ENCODE results near the gene MT2A.
A peak's percentile ranks its signal among the peaks of the same experiment; 100 is the strongest.
"Not testable (repeated sequence)": the region's sequence is repeated elsewhere in the genome, so short reads cannot be mapped to it uniquely, and the experiment has no call there.

The MT2A gene

GRCh38 chr16:56621665-56622445 is 13.5 kb downstream of the MT2A start:
- DNase-seq: not testable (repeated sequence)

- DNase-seq: not testable (repeated sequence)
Measured at GRCh38 chr16:56623184-56623583, 14.8 kb downstream of the MT2A start.

GRCh38 chr16:56623637-56624036 is 15.3 kb downstream of the MT2A start:
- DNase-seq: no peak

GRCh38 chr16:56625140-56625942 is 17.0 kb downstream of the MT2A start, which contains the start of gene MT1E:
Gene MT1E, plus strand, starts transcription at chr16:56625781. Its CDS starts 71 bp downstream, at chr16:56625852.
- DNase-seq: peak; percentile 77

- no peak for DNase-seq
Measured at GRCh38 chr16:56625943-56626654, 17.7 kb downstream of the MT2A start.

GRCh38 chr16:56626685-56627084 is 18.3 kb downstream of the MT2A start:
- no peak for DNase-seq

GRCh38 chr16:56628486-56629350 is 20.3 kb downstream of the MT2A start:
- no peak for DNase-seq

- no peak for DNase-seq
Measured at GRCh38 chr16:56629531-56629930, 21.1 kb downstream of the MT2A start.

- DNase-seq: no peak
Measured at GRCh38 chr16:56630134-56630533, 21.8 kb downstream of the MT2A start.

- DNase-seq: no peak
Measured at GRCh38 chr16:56631197-56631596, 22.8 kb downstream of the MT2A start.

- DNase-seq: no peak
Measured at GRCh38 chr16:56631832-56632155, 23.4 kb downstream of the MT2A start.

- peak; percentile 67 for DNase-seq
Measured at GRCh38 chr16:56632156-56632847, 23.9 kb downstream of the MT2A start, which contains the start of gene MT1M. Gene MT1M, plus strand, starts transcription at chr16:56632659. Its CDS starts 73 bp downstream, at chr16:56632732.

GRCh38 chr16:56632848-56633365 is 24.5 kb downstream of the MT2A start:
- DNase-seq: no peak

GRCh38 chr16:56633535-56633934 is 25.2 kb downstream of the MT2A start:
- no peak for DNase-seq

GRCh38 chr16:56634715-56635440 is 26.5 kb downstream of the MT2A start:
- DNase-seq: peak; percentile 47

- peak; percentile 51 for DNase-seq
Measured at GRCh38 chr16:56635441-56635967, 27.1 kb downstream of the MT2A start.

- no peak for DNase-seq
Measured at GRCh38 chr16:56636616-56637413, 28.4 kb downstream of the MT2A start.

- peak; percentile 64 for DNase-seq
Measured at GRCh38 chr16:56637814-56638750, 29.7 kb downstream of the MT2A start, which contains the start of gene MT1A. Gene MT1A, plus strand, starts transcription at chr16:56638666. Its CDS starts 73 bp downstream, at chr16:56638739.

All from retina (tissue), 1 donor.